ACC112 (cell line): ENCODE data around the gene PGRMC2.
"Not testable (repeated sequence)": the region's sequence is repeated elsewhere in the genome, so short reads cannot be mapped to it uniquely, and the experiment has no call there.

Experiments
- H2AFZ ChIP-seq: fragments of 200-600 bp; sonication (generic); one replicate; pipeline ENCODE4 v1.6.0; 2017; ENCODE audit warnings: antibody characterized with exemption, low read length; ENCODE audit not compliant: unreplicated experiment
- H3K27ac ChIP-seq: fragments of 200-600 bp; sonication (generic); 2 replicates; pipeline ENCODE4 v1.5.1; 2014; ENCODE audit warnings: low read depth, mild to moderate bottlenecking, antibody characterized with exemption, low read length, moderate library complexity
- H3K27me3 ChIP-seq: fragments of 200-600 bp; sonication (generic); 2 replicates; pipeline ENCODE4 v1.6.1; 2014; ENCODE audit warnings: mild to moderate bottlenecking, antibody characterized with exemption, low read length, moderate library complexity, mixed read lengths; ENCODE audit not compliant: insufficient read depth
- H3K36me3 ChIP-seq: fragments of 200-600 bp; sonication (generic); 2 replicates; pipeline ENCODE4 v1.6.1; 2016; ENCODE audit warnings: mild to moderate bottlenecking, antibody characterized with exemption, low read length, moderate library complexity, mixed read lengths; ENCODE audit not compliant: insufficient read depth
- H3K4me1 ChIP-seq: fragments of 200-600 bp; sonication (generic); one replicate; pipeline ENCODE4 v1.6.1; 2016; ENCODE audit warnings: low read length, mixed read lengths; ENCODE audit not compliant: insufficient read depth, unreplicated experiment, control insufficient read depth
- H3K4me3 ChIP-seq: fragments of 200-600 bp; sonication (generic); 2 replicates; pipeline ENCODE4 v1.5.1; 2014; ENCODE audit warnings: mild to moderate bottlenecking, low read depth, low read length
- H3K79me2 ChIP-seq: fragments of 200-600 bp; sonication (generic); one replicate; pipeline ENCODE4 v1.6.0; 2016; ENCODE audit warnings: low read length; ENCODE audit not compliant: control insufficient read depth, unreplicated experiment, insufficient read depth

PGRMC2 gene

DNA sequence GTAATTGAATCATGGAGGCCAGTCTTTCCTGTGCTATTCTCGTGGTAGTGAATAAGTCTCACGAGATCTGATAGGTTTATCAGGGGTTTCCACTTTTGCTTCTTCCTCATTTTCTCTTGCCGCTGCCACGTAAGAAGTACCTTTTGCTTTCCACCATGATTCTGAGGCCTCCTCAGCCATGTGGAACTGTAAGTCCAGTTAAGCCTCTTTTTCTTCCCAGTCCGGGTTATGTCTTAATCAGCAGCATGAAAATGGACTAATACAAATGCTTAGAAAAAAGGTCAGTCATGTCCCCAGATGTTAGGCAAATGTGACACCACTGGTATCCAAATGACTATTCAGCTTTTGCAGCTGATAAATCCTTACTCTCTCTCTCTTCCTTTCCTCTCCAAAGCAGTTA is 42.2 kb downstream of the PGRMC2 start:
- H3K36me3 ChIP-seq = not testable (repeated sequence)

DNA sequence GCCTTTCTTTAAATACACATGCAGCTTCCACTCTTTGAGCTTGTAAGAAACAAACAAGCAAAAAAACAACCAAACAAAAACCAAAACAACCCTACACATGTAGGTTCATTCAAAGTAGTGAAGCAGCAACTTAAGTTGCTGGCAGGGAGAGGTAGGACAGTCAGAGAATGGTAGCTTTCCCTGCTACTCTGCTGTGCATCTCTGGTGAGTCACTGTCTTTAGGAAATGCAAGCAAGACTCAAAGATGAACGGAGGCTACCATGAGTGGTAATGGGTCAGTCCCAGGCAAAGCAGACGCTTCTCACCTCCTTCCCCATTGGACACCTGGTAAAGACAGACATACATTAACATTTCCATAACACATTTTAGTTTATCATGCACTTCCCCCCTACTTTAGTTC is 43.2 kb downstream of the PGRMC2 start:
- Histone ChIP-seq H3K4me3 (no peak overlapping the region), H3K27ac (no peak overlapping the region), H3K4me1 (peaks cover 22% of the 10 kb centered on the region), H2AFZ (no peak overlapping the region), H3K36me3 (peaks cover 3% of the 10 kb centered on the region; the same call in 1 of the 2 replicates), H3K27me3 (no peaks in the 10 kb centered on the region), H3K79me2 (no peaks in the 10 kb centered on the region)

More for the DNA sequence above, 42.2 kb downstream of the PGRMC2 start:
- H3K79me2 ChIP-seq, H3K27ac ChIP-seq, H3K4me3 ChIP-seq, H3K27me3 ChIP-seq, H2AFZ ChIP-seq: not testable (repeated sequence)
- peaks cover 21% of the 10 kb centered on the region for H3K4me1 ChIP-seq

DNA sequence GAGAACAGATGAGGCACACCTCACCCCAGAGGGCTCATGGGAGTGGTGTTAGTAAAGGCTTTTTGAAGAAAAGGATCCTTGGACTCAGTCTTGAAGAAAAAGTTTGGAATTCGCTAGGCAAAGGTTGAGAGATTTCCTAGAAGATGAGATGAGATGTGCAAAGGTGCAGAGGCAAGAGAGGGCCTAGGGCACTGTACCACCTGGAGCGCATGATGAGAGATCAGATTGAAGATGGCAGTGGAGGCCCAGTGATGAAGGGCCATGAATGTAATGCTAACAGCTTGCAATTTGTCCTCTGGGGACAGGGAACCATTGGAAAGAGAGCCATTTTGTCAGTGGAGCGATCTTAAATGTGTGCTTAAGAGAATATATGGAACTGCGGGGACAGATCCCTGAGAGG is 45.0 kb downstream of the PGRMC2 start:
- H3K79me2 ChIP-seq = no peaks in the 10 kb centered on the region
- H2AFZ ChIP-seq = no peak overlapping the region
- no peaks in the 10 kb centered on the region for H3K36me3 ChIP-seq
- no peaks in the 10 kb centered on the region for H3K27me3 ChIP-seq
- peak overlapping the region; percentile 85; the same call in 1 of the 2 replicates for H3K27ac ChIP-seq
- H3K4me3 ChIP-seq = no peak overlapping the region
- peaks cover 22% of the 10 kb centered on the region for H3K4me1 ChIP-seq

DNA sequence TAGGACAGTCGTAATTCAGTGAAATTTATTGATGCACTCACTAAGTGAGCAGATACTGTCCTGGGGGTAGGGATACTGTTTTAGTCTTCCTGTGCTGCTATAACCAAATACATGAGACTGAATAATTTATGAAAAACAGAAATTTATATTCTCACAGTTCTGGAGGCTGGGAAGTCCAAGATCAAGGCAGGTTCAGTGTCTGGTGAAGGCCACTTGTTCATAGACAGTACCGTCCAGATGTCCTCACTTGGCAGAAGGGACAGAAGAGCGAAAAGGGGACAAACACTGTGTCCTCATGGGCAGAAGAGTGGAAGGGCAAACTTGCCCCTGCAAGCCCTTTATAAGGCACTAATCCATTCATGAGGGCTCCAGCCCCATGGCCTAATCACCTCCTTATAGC is 45.6 kb downstream of the PGRMC2 start:
- peak overlapping the region; percentile 17 for H2AFZ ChIP-seq
- H3K4me3 ChIP-seq = no peak overlapping the region
- H3K4me1 ChIP-seq = peaks cover 22% of the 10 kb centered on the region
- no peaks in the 10 kb centered on the region for H3K79me2 ChIP-seq
- peak overlapping the region; percentile 85 for H3K27ac ChIP-seq
- H3K27me3 ChIP-seq = no peaks in the 10 kb centered on the region
- H3K36me3 ChIP-seq = no peaks in the 10 kb centered on the region

DNA sequence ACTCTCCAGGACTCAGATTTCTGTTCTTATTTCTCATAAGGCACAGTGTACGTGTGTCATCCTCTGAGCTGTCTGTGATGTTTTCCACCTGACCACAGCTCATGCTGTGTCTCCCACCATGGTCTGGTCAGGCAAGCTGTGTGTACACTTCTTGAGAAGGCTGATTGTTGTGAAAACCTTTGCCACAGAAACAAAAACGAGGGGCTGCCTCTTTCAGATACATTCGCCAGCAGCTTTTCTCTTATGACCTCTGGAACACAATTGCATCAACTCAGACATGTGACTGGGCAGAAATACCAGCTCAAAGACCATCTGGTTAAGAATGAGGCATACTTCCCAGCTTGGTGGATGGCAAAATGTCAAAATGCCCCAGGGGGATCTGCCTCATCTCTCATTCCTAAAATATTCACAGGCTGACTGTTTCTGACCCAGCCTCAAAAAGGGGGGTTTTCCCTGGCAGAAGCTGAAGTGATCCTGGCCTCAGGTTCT is 46.1 kb downstream of the PGRMC2 start:
- Histone ChIP-seq H3K36me3 (no peaks in the 10 kb centered on the region), H2AFZ (peak overlapping the region; percentile 86), H3K27ac (peak overlapping the region; percentile 85)

DNA sequence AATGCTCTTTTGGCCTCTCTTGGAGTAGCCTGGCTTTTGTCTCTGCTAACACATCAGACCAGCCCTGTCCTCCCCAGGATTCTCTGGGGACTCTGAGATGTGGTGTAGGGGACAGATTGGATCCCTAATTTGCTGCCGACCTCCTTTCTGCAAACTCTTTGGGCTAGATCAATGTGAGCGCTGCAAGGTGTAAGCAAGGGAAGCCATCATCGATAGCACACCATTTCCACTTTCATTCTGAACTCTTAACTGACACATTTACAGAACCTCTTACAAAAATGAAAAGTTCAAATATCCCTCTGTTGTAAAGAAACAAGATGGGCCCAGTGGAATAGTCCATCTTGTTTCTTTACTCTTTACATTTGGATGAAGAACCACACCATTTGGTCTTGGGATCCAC is 46.6 kb downstream of the PGRMC2 start:
- peak overlapping the region; percentile 86 for H2AFZ ChIP-seq
- H3K27ac ChIP-seq = peak overlapping the region; percentile 85

More for the DNA sequence above, 46.1 kb downstream of the PGRMC2 start:
- H3K4me3 ChIP-seq = no peak overlapping the region
- H3K4me1 ChIP-seq = peaks cover 22% of the 10 kb centered on the region
- H3K79me2 ChIP-seq = no peaks in the 10 kb centered on the region
- no peaks in the 10 kb centered on the region for H3K27me3 ChIP-seq

DNA sequence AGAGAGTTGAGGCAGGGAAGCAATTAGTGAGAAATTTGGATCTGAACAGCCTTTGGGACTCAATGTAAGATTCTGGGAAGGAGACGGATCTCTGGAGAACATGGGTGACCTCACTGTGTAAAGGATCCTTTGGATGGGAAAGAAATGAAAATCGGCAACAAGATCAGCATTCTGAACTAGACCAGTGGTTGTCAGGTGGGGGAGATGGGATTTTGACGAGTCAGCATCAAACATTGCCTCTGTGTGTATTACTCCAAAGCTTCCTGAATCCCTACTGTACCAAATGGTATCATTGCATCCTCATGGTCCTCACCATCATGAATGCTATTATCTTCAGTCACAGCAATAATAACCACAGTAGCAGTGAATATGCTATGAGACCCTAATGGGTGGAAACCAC is 52.8 kb downstream of the PGRMC2 start:
- H3K79me2 ChIP-seq = no peaks in the 10 kb centered on the region
- H3K27ac ChIP-seq = no peak overlapping the region
- no peaks in the 10 kb centered on the region for H3K27me3 ChIP-seq
- no peak overlapping the region for H2AFZ ChIP-seq
- no peak overlapping the region for H3K4me3 ChIP-seq
- no peaks in the 10 kb centered on the region for H3K36me3 ChIP-seq
- H3K4me1 ChIP-seq = no peaks in the 10 kb centered on the region

More for the DNA sequence above, 46.6 kb downstream of the PGRMC2 start:
- H3K4me1 ChIP-seq = peaks cover 22% of the 10 kb centered on the region
- H3K27me3 ChIP-seq = no peaks in the 10 kb centered on the region
- no peak overlapping the region for H3K4me3 ChIP-seq
- H3K36me3 ChIP-seq = no peaks in the 10 kb centered on the region
- no peaks in the 10 kb centered on the region for H3K79me2 ChIP-seq

DNA sequence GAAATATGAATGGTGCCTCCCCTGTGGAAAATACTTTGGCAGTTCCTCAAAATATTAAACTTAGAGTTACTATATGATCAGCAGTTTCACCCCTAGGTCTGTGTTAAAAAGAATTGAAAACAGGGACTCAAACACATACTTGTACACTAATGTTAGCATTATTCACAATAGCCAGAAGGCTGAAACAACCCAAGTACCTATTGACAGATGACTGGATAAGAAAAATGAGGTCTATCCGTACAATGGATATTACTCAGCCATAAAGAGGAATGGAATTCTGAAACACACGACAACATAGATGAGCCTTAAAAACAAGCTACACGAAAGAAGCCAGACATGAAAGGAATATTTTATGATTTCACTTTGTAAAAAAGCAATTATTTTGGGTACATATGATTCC is 54.9 kb downstream of the PGRMC2 start:
- Histone ChIP-seq H2AFZ (no peak overlapping the region), H3K27ac (no peak overlapping the region), H3K4me1 (peaks cover 17% of the 10 kb centered on the region), H3K4me3 (no peak overlapping the region), H3K79me2 (no peaks in the 10 kb centered on the region), H3K36me3 (no peaks in the 10 kb centered on the region), H3K27me3 (no peaks in the 10 kb centered on the region)

DNA sequence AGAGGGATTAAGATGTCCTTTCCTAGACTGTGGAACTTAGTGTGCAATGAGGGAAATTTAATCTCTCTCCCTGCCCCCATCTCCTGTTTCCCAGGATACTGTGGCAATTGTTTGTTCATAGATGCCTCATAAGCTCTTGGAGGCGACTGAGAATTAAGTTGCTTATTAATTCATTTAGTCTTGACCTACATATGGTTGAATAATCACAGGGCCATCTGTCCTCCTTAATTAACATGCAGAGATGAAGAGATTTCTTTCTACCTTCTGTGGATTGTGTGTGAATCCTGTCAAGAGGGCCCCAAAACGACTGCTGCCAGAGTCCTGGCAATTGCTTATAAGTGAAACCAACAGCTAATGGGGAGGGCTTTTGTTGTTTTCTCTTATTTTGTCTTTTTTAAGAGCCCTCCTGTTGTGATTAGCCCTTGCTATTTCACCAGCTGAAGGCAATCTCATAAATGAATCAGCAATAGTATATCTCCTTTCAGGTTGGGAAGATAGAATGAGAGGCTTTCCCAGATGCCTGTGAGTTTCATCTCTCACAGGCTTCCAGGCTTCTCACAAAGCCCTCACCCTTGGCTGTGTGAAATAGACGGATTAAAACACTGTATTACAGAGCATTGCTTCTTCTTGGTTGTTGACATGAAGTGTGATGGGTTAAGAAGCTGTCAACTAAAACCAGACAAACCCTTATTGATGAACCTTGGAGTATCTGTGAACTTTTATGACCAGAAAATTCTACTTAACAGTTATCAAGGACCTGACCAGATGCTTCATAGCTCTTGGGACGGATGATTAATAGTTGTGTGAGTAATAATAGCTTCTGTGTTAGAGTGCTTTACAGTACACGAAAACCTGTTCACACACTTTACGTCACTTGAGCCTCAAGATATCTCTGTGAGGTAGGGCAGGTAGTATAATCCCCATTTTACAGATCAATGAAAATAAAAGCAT is 58.5 kb downstream of the PGRMC2 start:
- Histone ChIP-seq H3K79me2 (no peaks in the 10 kb centered on the region), H3K4me3 (no peak overlapping the region), H3K4me1 (peaks cover 20% of the 10 kb centered on the region), H3K36me3 (no peaks in the 10 kb centered on the region), H3K27me3 (no peaks in the 10 kb centered on the region), H2AFZ (peak overlapping the region; percentile 35), H3K27ac (no peak overlapping the region)

DNA sequence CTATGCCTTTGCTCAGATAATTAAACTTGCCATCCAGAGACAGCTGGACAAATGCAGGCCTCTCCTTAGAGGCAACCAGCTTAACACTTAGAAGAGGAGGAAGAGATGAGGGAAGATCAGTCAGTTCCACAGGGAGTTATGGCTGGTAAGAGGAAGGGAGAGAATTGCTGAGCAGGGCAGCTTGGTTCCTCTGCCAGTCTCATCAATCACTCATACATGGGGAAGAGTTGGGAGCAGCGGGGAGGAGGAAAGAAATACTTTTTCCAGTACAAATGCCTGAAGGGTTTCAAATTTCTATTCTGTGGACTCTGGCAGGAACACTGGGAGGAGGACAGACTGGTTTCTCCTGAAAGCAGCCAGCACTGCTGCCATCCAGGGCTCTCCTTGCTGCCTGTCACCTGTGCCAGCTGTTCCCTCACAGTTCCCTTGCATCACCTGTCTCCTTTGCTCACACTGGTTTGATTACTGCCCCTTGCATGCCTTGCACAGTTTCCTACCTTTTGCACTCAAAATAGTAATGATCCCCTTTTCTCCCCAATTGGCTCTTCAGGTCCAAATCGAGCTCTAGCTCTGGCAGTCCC is 59.5 kb downstream of the PGRMC2 start:
- peaks cover 20% of the 10 kb centered on the region for H3K4me1 ChIP-seq
- no peak overlapping the region for H3K4me3 ChIP-seq
- no peaks in the 10 kb centered on the region for H3K36me3 ChIP-seq
- H3K27ac ChIP-seq = no peak overlapping the region
- H3K79me2 ChIP-seq = no peaks in the 10 kb centered on the region
- H3K27me3 ChIP-seq = no peaks in the 10 kb centered on the region
- no peak overlapping the region for H2AFZ ChIP-seq
